Sciatic nerve (tissue), 2 donors: ENCODE data around the gene CDY2B. TPM values are rescaled to one million over a fixed set of nuclear protein-coding genes. Genes with fewer than 3 reads are reported as not detected.
"Not testable (repeated sequence)": the region's sequence is repeated elsewhere in the genome, so short reads cannot be mapped to it uniquely, and the experiment has no call there.

Source experiments
- ATAC-seq: fragments of 200-7000 bp; cut with Tn5 transposase; one replicate; pipeline ENCODE4 v1.9.1; 2020; ENCODE audit warnings: mild to moderate bottlenecking, moderate library complexity
- DNase-seq: peaks from one replicate; pipeline ENCODE4 v3.0.0-alpha.2; 2020; ENCODE audit warnings: low spot score
- intact Hi-C: fragments of 100-400 bp; cut with DNase I; formaldehyde crosslinking; loops from one replicate; pipeline ENCODE4 v1.14.2; 2022
- total RNA-seq: library from RNA; stranded (reverse); fragmentation: NEBNext Ultra II Directional; extraction: Animal tissue kit (Norgen Biotek cat#: 25700); gene quantifications from one replicate; pipeline ENCODE4 v1.2.1, GENCODE V29; 2021
- donor health status: DM: no; HTN: no; CAD: no.
- donor health status: DM: no; HTN: no; CAD: no.

The CDY2B gene, protein sequence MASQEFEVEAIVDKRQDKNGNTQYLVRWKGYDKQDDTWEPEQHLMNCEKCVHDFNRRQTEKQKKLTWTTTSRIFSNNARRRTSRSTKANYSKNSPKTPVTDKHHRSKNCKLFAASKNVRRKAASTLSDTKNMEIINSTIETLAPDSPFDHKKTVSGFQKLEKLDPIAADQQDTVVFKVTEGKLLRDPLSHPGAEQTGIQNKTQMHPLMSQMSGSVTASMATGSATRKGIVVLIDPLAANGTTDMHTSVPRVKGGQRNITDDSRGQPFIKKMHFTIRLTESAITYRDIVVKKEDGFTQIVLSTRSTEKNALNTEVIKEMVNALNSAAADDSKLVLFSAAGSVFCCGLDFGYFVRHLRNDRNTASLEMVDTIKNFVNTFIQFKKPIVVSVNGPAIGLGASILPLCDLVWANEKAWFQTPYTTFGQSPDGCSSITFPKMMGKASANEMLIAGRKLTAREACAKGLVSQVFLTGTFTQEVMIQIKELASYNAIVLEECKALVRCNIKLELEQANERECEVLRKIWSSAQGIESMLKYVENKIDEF
- total RNA-seq = not detected

DNA sequence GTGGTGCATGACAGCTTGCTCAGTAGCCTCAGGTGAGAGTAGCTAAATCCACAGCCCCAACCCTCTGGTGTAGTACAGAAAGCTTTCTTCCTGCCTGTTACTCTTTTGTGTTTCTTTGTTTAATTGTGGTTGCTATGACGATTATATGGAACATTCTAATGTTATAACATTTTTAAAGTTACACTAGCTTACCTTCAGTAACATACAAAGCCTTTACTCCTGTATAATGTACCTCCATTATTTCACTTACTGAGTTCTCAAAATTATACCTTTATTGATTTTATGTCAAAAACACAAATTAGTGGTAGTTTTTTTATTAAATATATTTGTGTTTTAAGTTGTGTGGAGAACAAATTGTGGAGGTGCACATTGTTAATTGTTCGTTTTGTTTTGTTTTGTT lies at the start of gene CDY2B:
TSS of gene CDY2B (minus strand) at position 101 of the 400 bp plus-strand sequence. CDS start 328 bp downstream, outside the sequence.
- intact Hi-C loops, ATAC-seq, DNase-seq: not testable (repeated sequence)

DNA sequence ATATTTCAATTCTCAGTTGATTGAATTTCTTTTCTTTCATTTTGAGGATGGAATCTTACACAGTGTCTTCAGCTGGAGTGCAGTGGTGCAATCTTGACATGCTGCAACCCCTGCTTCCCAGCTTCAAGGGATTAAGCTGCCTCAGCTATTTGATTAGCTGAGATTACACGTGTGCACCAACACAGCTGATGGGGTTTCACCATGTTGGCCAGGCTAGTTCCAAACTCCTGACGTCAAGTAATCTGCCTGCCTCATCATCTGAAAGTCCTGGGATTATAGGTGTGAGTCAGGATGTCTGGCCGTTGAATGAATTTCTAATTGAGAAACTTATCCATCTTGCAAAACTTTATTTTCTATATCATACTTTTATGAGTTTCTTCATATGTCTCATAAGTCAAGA lies 28.0 kb upstream of the CDY2B start:
- intact Hi-C loops, DNase-seq, ATAC-seq: not testable (repeated sequence)

DNA sequence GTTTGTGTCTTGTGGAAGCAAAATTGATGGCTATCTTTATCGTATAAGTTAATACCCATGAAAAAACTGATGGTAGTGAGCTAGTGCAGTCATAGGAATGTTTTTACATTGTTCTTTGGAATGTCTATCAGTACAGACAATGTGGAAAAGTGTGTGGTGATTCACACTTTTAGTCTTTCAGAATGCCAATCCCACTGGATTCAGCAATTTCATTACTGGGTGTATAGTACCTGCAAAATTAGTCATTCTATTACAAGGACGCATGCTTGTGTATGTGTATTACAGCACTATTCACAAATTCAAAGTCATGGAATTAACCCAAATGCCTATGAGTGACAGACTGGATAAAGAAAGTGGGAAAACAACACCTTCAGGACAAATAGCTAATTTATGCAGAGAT lies 27.3 kb upstream of the CDY2B start:
- ATAC-seq, intact Hi-C loops, DNase-seq: not testable (repeated sequence)

DNA sequence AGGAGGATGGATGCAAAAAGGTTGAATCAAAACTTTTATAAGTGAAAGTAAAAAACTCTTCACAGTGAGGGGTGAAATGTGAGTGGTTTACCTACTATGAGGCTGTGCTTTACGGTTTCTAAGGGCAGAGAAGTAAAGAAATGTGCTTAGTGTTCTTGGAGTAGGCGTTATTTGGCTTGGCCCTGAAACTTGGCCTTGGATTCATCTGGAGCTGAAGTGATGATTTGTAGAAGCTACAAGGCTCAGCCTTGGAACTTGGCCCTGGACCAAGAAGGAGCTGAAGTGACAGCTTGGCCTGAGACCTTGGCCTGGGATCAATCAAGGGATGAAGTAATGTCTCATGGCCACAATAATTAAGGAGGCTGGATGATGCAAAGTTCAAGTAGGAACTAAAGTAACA lies 1.7 kb upstream of the CDY2B start:
- ATAC-seq, DNase-seq, intact Hi-C loops: not testable (repeated sequence)

DNA sequence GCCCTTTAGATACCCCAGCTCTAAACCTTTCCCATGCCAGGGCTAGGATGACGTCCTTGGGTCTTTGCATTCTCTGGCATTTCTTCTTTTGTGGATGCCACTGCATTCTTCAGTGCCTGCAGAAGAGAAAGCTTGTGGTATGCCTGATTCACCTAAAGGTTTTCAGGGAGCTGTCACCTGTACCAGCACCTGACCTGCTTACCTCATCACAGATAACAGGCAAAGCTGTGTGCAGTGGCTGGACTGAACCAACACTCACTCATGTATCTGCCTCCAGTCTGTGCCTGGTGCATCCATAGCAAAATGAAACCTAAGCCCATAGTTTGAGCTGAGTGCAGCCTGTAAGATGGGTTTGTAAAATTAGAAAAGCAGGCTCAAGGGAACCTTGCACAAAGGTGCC lies 3.3 kb downstream of the CDY2B start:
- ATAC-seq, DNase-seq, intact Hi-C loops: not testable (repeated sequence)

DNA sequence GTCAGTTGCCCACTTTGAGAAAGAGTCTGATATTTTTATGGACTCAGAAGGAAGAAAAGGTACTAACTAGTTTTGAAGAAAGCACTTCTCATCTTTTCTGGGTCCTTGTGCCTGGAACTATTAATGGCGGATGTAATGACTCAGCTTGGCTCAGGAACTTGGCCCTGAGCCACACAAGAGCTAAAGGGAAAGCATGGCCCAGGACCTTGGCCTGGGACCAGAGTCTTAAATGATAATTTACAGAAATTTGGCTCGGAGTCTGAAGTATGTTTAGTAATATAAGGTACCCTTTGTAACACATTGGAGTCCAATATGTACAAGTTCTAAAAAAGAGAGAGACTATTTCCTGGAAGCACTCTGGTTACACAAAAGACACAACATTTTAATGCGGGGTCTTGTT lies 4.6 kb downstream of the CDY2B start:
- ATAC-seq, intact Hi-C loops, DNase-seq: not testable (repeated sequence)

DNA sequence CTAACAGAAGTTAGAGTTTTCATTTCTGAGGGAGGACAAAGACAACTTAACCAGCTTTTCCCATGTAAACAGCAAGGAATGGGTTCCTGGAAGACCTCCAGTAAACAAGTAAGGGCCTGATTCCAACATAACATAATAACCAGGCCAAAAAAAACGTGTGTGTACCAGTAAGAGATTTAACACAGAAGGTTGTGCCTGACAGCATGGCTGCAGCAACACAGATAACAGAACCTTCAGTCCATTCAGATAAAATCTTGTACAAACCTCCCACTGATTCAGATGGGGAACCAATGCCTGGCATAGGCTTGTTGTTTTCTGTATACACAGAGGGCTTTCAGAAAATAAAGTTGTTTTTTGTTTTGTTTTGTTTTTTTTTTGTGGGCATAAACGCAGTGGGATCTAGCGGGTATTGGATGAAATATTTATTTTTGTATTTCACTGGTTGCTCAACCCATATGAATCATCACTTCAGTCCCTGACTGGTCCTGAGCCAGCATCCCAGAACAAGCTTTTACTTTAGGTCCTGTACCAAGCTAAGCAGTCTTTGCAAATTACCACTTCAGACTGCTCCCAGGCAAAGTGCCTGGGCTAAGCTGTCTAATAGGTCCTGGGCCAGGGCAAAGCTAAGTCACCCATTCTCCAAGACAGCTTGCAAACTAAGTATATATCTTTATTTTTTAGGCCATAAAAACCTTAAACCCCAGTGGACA lies 8.7 kb downstream of the CDY2B start:
- ATAC-seq, intact Hi-C loops, DNase-seq: not testable (repeated sequence)

DNA sequence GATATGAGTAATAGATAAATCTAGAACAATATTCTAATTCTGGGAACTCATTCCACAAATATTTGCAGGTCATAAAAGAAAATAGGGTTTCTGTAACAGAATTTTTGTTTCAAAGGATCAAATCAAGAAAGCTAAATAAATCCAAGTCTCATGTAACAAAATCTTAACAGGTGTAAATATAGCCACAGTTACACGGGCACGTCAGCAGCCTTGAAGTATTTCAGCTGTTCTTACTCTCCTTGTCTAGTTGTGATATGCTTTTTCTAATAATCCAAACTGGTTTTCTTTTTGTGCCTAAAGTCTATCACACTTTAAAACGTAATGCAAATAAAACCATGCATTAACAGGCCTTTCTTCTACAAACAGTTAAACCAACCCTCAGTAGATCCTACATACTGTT lies 9.3 kb downstream of the CDY2B start:
- ATAC-seq = not testable (repeated sequence)

DNA sequence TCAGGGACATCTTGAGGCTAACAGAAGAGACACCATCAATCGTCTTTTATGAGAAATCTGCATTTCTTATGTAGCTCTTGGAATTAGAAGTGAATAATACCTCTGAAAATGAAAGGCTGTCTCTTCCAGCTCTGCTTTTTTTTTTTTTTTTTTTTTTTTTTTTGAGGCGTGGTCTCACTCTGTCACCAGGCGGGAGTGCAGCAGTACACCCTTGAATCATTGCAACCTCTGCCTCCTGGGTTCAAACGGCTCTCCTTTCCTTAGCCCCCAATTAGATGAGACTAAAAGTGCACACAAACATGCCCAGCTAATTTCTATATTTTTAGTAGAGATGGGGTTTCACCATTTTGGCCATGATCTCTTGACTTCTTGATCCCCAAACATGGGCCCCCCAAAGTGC lies 12.2 kb downstream of the CDY2B start:
- DNase-seq, intact Hi-C loops: not testable (repeated sequence)

More for the DNA sequence above, 9.3 kb downstream of the CDY2B start:
- DNase-seq, intact Hi-C loops: not testable (repeated sequence)

DNA sequence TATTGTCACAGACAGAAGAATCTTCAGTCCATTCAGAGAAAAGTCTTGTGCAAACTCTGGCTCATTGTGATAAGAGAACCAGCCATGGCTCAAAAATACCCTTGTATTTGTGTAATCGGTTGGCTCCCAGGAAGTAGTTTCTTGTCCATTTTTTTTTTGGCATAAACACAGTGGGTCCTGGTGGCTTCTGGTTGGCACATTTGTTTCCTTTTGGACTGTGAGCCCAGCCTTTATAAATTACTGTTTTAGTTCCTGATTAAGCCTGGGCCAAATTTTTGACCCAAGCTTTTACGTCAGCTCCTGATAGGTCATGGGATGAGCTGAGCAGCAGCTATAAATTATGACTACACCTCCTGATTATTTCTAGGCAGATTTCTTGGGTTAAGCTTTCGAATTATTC lies 19.4 kb downstream of the CDY2B start:
- ATAC-seq = not testable (repeated sequence)

More for the DNA sequence above, 12.2 kb downstream of the CDY2B start:
- not testable (repeated sequence) for ATAC-seq

DNA sequence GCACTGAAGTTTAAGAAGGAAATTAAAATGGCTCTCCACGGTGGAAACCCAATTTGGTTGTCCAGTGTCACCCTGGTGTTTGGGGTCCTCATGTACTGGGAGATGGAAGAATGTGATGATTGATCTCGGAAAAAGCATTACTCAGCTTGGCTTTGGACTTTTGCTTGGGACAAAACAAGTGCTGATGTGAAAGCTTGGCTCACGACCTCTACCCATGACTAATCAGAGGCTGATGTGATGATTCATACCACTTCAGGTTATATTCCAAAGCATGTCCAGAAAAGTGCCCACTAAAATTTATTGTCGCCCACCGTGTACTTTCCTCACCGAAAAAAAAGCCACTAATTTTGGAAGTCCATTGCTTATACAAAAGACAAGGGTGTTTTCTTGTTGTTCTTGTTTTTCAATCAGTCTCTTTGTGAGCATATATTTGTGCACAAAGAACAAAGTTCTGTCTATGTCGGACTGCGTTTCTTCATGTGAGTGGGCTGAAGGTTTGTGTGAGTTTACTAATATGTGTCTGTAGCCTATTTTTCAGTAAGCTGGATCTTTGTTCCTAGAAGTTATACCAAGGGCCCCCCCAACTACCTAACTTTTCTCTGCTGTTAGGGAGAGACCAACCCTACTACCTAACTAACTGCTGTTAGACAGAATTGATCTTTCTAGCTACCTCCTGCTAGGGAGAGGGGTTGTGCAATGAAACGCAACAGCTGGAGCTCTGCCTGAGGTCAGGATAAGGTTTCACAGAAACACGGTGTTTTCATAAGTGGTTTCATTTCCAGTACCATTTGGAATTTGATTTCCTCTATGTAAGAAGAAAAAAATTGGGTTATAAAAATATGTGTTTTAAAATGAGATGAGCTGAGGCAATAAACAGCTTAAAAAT lies 22.8 kb downstream of the CDY2B start:
- DNase-seq, intact Hi-C loops, ATAC-seq: not testable (repeated sequence)

More for the DNA sequence above, 19.4 kb downstream of the CDY2B start:
- intact Hi-C loops, DNase-seq: not testable (repeated sequence)

DNA sequence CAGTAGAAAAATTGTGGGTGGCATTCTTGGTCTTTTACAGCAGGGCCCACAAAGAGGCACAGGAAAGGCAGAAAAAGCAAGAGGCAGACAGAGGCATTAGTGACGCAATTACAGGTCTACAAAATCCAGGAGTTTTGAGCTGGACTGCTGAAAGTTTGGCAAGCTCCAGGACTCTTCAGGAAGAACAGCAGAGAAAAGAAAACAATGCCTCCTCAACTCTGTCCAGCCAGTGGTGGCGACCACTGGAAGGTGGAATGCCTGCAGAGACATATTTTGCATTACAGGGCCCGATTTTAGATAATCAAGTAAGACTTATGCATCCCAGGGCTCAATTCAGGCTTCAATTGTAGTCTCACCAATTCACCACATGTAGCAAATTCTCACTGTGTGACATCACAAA lies 23.5 kb downstream of the CDY2B start:
- ATAC-seq, DNase-seq, intact Hi-C loops: not testable (repeated sequence)

DNA sequence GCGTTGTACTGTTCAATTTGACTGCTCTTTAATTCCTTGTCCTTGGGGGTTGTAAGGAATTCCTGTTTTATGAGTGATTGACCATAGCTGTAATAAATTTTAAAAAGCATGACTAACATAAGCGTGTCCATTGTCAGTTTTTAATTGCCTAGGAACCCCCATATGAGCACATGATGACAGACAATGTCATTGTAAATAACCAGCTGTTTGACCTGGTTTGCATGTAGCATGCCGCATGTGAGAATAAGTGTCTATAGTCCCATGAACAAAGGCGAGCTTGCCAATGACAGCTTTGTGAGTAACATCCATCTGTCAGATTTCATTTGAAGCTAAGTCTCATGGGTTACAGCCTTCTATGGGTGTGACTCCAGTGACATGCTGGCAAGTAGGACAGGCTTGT lies 30.9 kb downstream of the CDY2B start:
- ATAC-seq, DNase-seq, intact Hi-C loops: not testable (repeated sequence)

DNA sequence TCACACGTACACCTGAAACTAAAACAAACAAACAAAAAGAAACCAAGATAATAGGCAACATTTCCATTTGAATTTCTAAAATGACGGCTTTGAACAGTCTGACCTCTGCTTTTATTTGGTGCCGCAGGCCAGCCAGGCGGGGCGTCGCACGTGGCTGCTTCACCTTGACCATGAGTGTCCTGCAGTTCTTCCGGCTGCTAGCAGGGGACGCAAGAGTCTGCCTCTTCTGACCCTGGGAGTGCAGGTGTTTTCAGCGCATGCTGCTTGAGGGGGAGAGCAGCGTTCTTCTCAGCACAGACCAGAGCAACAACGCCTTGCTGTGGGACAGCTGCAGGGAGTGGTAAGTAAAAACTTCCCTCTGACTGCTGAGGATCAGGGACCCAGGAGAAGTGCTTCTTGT lies 47.9 kb downstream of the CDY2B start:
- ATAC-seq, intact Hi-C loops, DNase-seq: not testable (repeated sequence)

Other genes with a start within 250 kb of the CDY2B start
- not detected for gene CDY2A, start 145.6 kb upstream of the CDY2B start, total RNA-seq